PC-9 (cell line): ENCODE results near the gene ARID5B.

Experiments used
- CTCF ChIP-seq: fragments of 200-600 bp; sonication (generic); conservative IDR thresholded peaks from 2 replicates; pipeline ENCODE4 v1.6.1; 2017; ENCODE audit warnings: mixed run types, antibody characterized with exemption, mild to moderate bottlenecking, moderate library complexity
- EZH2 ChIP-seq: fragments of 200-600 bp; sonication (generic); IDR thresholded peaks from 2 replicates; pipeline ENCODE4 v1.8.0; 2017; ENCODE audit warnings: antibody characterized with exemption, low read depth

- TF ChIP-seq CTCF: no peak
- no peak for TF ChIP-seq EZH2
These were observed 103.8 kb downstream of the ARID5B start for GRCh38 chr10:62005281-62005680.
